Smooth muscle cell (in vitro differentiated cells): ENCODE results near the gene PCDH20. TPM values are rescaled to one million over a fixed set of nuclear protein-coding genes. Genes with fewer than 3 reads are reported as not detected.
"Not testable (repeated sequence)": the region's sequence is repeated elsewhere in the genome, so short reads cannot be mapped to it uniquely, and the experiment has no call there.

Experiments used
- DNase-seq: peaks from one replicate; lab custom pipeline; 2025; ENCODE audit not compliant: unreplicated experiment; lab: John Stamatoyannopoulos, UW
- H2AFZ ChIP-seq: fragments of 200-600 bp; sonication (generic); 2 replicates; pipeline ENCODE4 v1.6.0; 2016; ENCODE audit warnings: antibody characterized with exemption, low read depth, mild to moderate bottlenecking
- H3F3A ChIP-seq: fragments of 200-600 bp; sonication (generic); 2 replicates; pipeline ENCODE4 v1.6.0; 2017; ENCODE audit warnings: antibody characterized with exemption, low read depth
- H3K27ac ChIP-seq: fragments of 200-600 bp; sonication (generic); 2 replicates; pipeline ENCODE4 v1.5.1; 2016; ENCODE audit warnings: low read depth, mild to moderate bottlenecking
- H3K27me3 ChIP-seq: fragments of 200-600 bp; sonication (generic); 2 replicates; pipeline ENCODE4 v1.6.1; 2016; ENCODE audit warnings: low read depth, mild to moderate bottlenecking
- H3K36me3 ChIP-seq: fragments of 200-600 bp; sonication (generic); 2 replicates; pipeline ENCODE4 v1.5.1; 2016; ENCODE audit warnings: low read depth
- H3K4me1 ChIP-seq: fragments of 200-600 bp; sonication (generic); 2 replicates; pipeline ENCODE4 v1.5.1; 2016; ENCODE audit warnings: low read depth
- H3K4me2 ChIP-seq: fragments of 200-600 bp; sonication (generic); 2 replicates; pipeline ENCODE4 v1.6.0; 2016; ENCODE audit warnings: mild to moderate bottlenecking
- H3K4me3 ChIP-seq: fragments of 200-600 bp; sonication (generic); 2 replicates; pipeline ENCODE4 v1.5.1; 2016; ENCODE audit warnings: mild to moderate bottlenecking
- H3K79me2 ChIP-seq: fragments of 200-600 bp; sonication (generic); 2 replicates; pipeline ENCODE4 v1.6.0; 2016; ENCODE audit warnings: low read depth, mild to moderate bottlenecking
- H3K9ac ChIP-seq: fragments of 200-600 bp; sonication (generic); 2 replicates; pipeline ENCODE4 v1.6.0; 2016; ENCODE audit warnings: low read depth
- H3K9me3 ChIP-seq: fragments of 200-600 bp; sonication (generic); replicated peaks from 2 replicates; pipeline ENCODE4 v1.5.1; 2016; ENCODE audit warnings: low read depth
- H4K20me1 ChIP-seq: fragments of 200-600 bp; sonication (generic); 2 replicates; pipeline ENCODE4 v1.6.0; 2016; ENCODE audit warnings: low read depth
- WGBS: methylation state at CpG from one replicate; pipeline ENCODE4 v1.1.7; 2016; ENCODE audit warnings: low lambda C conversion rate; 5-methylcytosine and 5-hydroxymethylcytosine counted together
- polyA plus RNA-seq: library from polyadenylated mRNA; unstranded; fragments of >200 nt; fragmentation: Nextera tagmentation; extraction: Ambion mirVana; gene quantifications from 2 replicates; pipeline ENCODE4 v1.2.1, GENCODE V29; 2016
- total RNA-seq: library from RNA; depleted of rRNA; stranded (reverse); fragments of >200 nt; gene quantifications from 2 replicates; pipeline ENCODE4 v1.2.3, GENCODE V29; 2014
- TF ChIP-seq, protein P1 (sequence below): fragments of 200-600 bp; sonication (generic); IDR thresholded peaks from 2 replicates; pipeline ENCODE4 v1.5.1; 2017; ENCODE audit warnings: borderline replicate concordance, mild to moderate bottlenecking, antibody characterized with exemption; ENCODE audit not compliant: insufficient read depth, poor library complexity, severe bottlenecking

Gene PCDH20
- total and polyA plus RNA-seq, 2 experiments from 2014 or later: 0.04 TPM; not detected in 1

DNA sequence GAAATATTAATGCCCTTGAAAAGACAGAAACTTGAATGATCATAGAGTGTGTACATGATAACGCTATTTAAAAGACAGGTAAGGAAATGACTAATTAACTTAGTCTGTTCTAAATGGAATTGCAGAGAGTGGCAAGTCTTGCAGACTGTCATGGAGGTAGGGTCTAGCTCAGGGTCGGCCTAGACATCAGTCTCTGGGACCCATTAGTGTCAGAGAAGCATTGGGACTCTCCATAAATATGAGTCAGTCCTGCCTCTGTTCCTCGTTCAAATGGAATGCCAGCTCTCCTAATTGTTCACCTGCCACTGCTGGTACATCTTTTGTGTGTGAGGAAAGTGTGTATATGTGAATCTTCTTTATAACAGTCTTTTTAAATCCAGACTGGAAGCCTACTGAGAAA lies 28.0 kb downstream of the PCDH20 start:
- no peak for DNase-seq
- WGBS: 70% methylated on average over 3 of the region's 3 CpGs

DNA sequence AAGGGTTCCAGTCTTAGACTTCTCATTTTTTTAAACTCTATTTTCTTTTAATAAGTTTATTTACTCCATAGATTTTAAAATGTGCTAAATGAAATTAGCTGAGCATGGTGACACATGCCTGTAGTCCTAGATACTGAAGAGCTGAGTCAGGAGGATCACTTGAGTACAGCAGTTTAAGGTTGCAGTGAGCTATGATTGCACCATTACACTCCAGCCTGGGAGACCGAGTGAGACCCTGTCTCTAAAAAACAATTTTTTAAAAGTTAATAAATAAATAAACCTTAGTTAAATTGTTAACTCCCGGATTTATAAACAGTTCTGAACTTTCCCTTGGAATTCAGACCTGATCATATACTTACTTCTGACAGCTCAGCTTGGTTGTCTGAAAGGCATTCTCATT lies 32.5 kb downstream of the PCDH20 start:
- Histone ChIP-seq H3K9ac (no peak overlapping the region), H3K79me2 (no peaks in the 10 kb centered on the region)

More for the DNA sequence above, 28.0 kb downstream of the PCDH20 start:
- Histone ChIP-seq H3K4me3 (no peak overlapping the region), H3K79me2 (no peaks in the 10 kb centered on the region), H3K9me3 (no peaks in the 10 kb centered on the region), H3K27ac (no peak overlapping the region), H3F3A (no peaks in the 10 kb centered on the region), H3K4me1 (no peaks in the 10 kb centered on the region), H3K9ac (no peak overlapping the region), H2AFZ (no peak overlapping the region), H3K27me3 (peaks cover 14% of the 10 kb centered on the region), H3K4me2 (no peak overlapping the region), H4K20me1 (no peaks in the 10 kb centered on the region), H3K36me3 (no peaks in the 10 kb centered on the region)
- TF ChIP-seq, protein P1, sequence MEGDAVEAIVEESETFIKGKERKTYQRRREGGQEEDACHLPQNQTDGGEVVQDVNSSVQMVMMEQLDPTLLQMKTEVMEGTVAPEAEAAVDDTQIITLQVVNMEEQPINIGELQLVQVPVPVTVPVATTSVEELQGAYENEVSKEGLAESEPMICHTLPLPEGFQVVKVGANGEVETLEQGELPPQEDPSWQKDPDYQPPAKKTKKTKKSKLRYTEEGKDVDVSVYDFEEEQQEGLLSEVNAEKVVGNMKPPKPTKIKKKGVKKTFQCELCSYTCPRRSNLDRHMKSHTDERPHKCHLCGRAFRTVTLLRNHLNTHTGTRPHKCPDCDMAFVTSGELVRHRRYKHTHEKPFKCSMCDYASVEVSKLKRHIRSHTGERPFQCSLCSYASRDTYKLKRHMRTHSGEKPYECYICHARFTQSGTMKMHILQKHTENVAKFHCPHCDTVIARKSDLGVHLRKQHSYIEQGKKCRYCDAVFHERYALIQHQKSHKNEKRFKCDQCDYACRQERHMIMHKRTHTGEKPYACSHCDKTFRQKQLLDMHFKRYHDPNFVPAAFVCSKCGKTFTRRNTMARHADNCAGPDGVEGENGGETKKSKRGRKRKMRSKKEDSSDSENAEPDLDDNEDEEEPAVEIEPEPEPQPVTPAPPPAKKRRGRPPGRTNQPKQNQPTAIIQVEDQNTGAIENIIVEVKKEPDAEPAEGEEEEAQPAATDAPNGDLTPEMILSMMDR: no peak

DNA sequence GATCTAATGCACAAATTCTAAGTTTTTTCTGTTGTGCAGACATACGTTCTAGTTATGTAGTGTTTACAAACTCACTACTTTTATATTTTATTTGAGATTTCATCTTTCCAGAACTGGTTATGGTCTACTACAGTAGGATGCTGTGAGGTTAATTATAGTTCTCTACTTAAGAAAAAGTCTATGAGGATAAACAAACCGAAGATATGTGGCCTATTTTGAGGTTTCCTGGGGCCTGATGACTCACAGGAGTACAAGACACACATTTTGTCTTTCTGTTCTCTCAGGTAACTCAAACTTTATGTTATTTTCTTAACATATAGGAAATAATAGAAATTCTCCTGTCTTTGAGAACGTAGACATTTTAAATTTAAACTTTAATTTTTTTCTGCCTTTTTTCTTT lies 45.1 kb downstream of the PCDH20 start:
- Histone ChIP-seq H3K27ac (no peak overlapping the region), H3K9ac (no peak overlapping the region), H3K79me2 (no peaks in the 10 kb centered on the region), H2AFZ (no peak overlapping the region), H3K27me3 (no peaks in the 10 kb centered on the region), H3K4me1 (no peaks in the 10 kb centered on the region), H3K9me3 (no peaks in the 10 kb centered on the region), H4K20me1 (no peaks in the 10 kb centered on the region), H3K4me2 (no peak overlapping the region), H3K36me3 (no peaks in the 10 kb centered on the region), H3F3A (no peaks in the 10 kb centered on the region), H3K4me3 (no peak overlapping the region)
- 60% methylated on average over 3 of the region's 3 CpGs for WGBS
- TF ChIP-seq, protein P1: no peak
- DNase-seq: no peak

More for the DNA sequence above, 32.5 kb downstream of the PCDH20 start:
- 93% methylated on average over 2 of the region's 2 CpGs for WGBS
- Histone ChIP-seq H3K4me3 (no peak overlapping the region), H3K27ac (no peak overlapping the region), H3K4me1 (no peaks in the 10 kb centered on the region), H3K27me3 (no peaks in the 10 kb centered on the region), H2AFZ (no peak overlapping the region), H3K9me3 (no peaks in the 10 kb centered on the region), H3F3A (no peaks in the 10 kb centered on the region), H3K36me3 (no peaks in the 10 kb centered on the region), H3K4me2 (no peak overlapping the region), H4K20me1 (no peaks in the 10 kb centered on the region)
- TF ChIP-seq, protein P1: no peak
- no peak for DNase-seq

GRCh38 chr13:61364690-61365089 lies 51.0 kb downstream of the PCDH20 start:
- H3K27me3 ChIP-seq, H3K4me2 ChIP-seq, H3K4me1 ChIP-seq, H3K79me2 ChIP-seq, H2AFZ ChIP-seq, H3K4me3 ChIP-seq, H3K9ac ChIP-seq, DNase-seq, H3K36me3 ChIP-seq, H3F3A ChIP-seq, H3K9me3 ChIP-seq, H3K27ac ChIP-seq, H4K20me1 ChIP-seq: not testable (repeated sequence)
- 87% methylated on average over 5 of the region's 5 CpGs for WGBS
